HepG2 (cell line): Measurements from ENCODE around the gene PPP1R18. TPM values are rescaled to one million over a fixed set of nuclear protein-coding genes. Genes with fewer than 3 reads are reported as not detected.

ENCODE experiments used
- ARHGAP35 ChIP-seq: sonication (generic); formaldehyde crosslinking; IDR thresholded peaks from 2 replicates; pipeline ENCODE4 v1.9.0; 2022; ENCODE audit warnings: mild to moderate bottlenecking, inconsistent platforms, moderate library complexity, missing genetic modification reagents, borderline replicate concordance
- BRD4 ChIP-seq: sonication (generic); formaldehyde crosslinking; IDR thresholded peaks from 2 replicates; pipeline ENCODE4 v1.4.0; 2020; ENCODE audit warnings: missing genetic modification reagents
- DR1 ChIP-seq: sonication (generic); formaldehyde crosslinking; IDR thresholded peaks from 2 replicates; pipeline ENCODE4 v1.8.0; 2021; ENCODE audit warnings: mild to moderate bottlenecking, missing genetic modification reagents, inconsistent platforms
- FOXA3 ChIP-seq: IDR thresholded peaks from 2 replicates; pipeline ENCODE4 v1.6.1; 2016; ENCODE audit warnings: missing genetic modification reagents, missing compliant biosample characterization
- HMGA1 ChIP-seq: sonication (generic); formaldehyde crosslinking; conservative IDR thresholded peaks from 2 replicates; pipeline ENCODE4 v1.4.0; 2020; ENCODE audit warnings: missing genetic modification reagents
- NFE2 ChIP-seq: sonication (generic); formaldehyde crosslinking; IDR thresholded peaks from 2 replicates; pipeline ENCODE4 v1.4.0; 2020; ENCODE audit warnings: missing genetic modification reagents
- ZNF550 ChIP-seq: sonication (generic); formaldehyde crosslinking; IDR thresholded peaks from 2 replicates; pipeline ENCODE4 v1.4.0; 2020; ENCODE audit warnings: mild to moderate bottlenecking, missing genetic modification reagents, borderline replicate concordance
- ZNF644 ChIP-seq: IDR thresholded peaks from 2 replicates; pipeline ENCODE4 v1.6.1; 2016; ENCODE audit warnings: low read depth
- polyA plus RNA-seq, 8 experiments: library from polyadenylated mRNA; depleted of rRNA in 3 of 8; stranded (reverse) in 7 of 8; unstranded in 1 of 8; fragments of >200 nt; fragmentation: Illumina TruSeq in 4 of 8; extraction: Trizol in 4 of 8; gene quantifications; 2 replicates each; pipeline versions ENCODE4 v1.2.1 to v1.2.3, GENCODE V29; 2011 to 2016; ENCODE audit warnings: low read depth in 4 of 8, missing spikeins in 1 of 8, mixed read lengths in 1 of 8; ENCODE audit not compliant: insufficient read depth in 1 of 8
- total RNA-seq, 5 experiments: library from RNA; depleted of rRNA; stranded (reverse); fragments of >200 nt; fragmentation: Illumina TruSeq; extraction: Trizol; gene quantifications; 2 replicates each; pipeline ENCODE4 v1.2.3, GENCODE V29; 2016; ENCODE audit warnings: low read depth in 1 of 5
- TF ChIP-seq, protein P1 (sequence below), 2 experiments: fragments of 450-650 bp in 1 of 2; sonication (generic) in 1 of 2; formaldehyde crosslinking in 1 of 2; IDR thresholded peaks; 2 replicates each; pipeline versions ENCODE4 v1.6.1 to v1.8.0; 2016 to 2022; ENCODE audit warnings: antibody characterized with exemption in 1 of 2, mild to moderate bottlenecking in 1 of 2, missing genetic modification reagents in 1 of 2
- TF ChIP-seq, protein P2 (sequence below): sonication (generic); formaldehyde crosslinking; IDR thresholded peaks from 2 replicates; pipeline ENCODE4 v1.8.0; 2022; ENCODE audit warnings: mild to moderate bottlenecking, missing genetic modification reagents; ENCODE audit not compliant: insufficient replicate concordance
- TF ChIP-seq, protein P3 (sequence below): IDR thresholded peaks from 2 replicates; pipeline ENCODE4 v1.6.1; 2016; ENCODE audit warnings: mild to moderate bottlenecking
- TF ChIP-seq, protein P4 (sequence below): sonication (generic); formaldehyde crosslinking; conservative IDR thresholded peaks from 2 replicates; pipeline ENCODE4 v1.8.1; 2023; ENCODE audit warnings: missing genetic modification reagents

PPP1R18 gene
- total and polyA plus RNA-seq, 2 of the 13 experiments (the other 11 are each of a cell fraction or from before 2014, with no cell fraction given), result 4.9 to 9.2 TPM

DNA sequence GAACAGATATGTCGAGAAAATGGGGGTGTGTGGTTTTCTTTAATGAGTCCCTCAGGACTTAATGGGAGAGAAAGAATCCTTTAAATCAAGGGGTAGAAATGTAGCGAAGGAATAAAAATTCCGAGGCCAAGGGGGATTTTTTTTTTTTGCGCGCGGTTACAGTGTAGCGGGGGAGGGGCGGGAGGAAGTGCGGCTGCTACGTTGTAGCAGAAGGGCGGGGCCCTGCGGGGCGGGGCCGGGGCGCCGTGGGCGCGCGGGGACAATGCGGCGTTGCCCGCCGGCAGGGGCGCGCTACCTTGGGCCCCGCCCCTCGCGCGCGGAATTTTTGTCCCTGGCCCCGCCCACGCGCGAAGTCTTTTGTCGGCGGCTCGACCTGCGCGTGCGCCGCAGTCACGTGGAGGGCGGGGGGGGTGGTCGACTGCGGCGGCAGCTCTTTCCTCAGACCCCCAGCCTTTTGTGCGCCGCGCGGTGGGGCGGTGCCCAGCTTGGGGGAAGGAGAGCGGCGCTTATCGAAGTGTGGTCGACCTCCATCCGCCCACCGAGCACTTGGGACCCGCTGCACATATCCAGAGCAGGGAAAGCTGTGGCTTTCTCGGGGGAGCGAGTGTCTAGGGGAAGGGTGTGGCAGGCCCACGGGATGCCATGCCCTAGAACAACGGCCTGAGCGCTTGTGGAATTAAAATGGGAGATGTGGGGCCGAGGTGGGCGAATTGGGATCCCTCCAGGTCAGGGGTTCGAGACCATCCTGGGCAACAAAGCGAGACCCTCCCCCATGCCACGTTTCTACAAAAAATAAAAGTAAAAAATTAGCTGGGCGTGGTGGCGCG, 35.0 kb upstream of the PPP1R18 start (continued):
- TF ChIP-seq, protein P1, sequence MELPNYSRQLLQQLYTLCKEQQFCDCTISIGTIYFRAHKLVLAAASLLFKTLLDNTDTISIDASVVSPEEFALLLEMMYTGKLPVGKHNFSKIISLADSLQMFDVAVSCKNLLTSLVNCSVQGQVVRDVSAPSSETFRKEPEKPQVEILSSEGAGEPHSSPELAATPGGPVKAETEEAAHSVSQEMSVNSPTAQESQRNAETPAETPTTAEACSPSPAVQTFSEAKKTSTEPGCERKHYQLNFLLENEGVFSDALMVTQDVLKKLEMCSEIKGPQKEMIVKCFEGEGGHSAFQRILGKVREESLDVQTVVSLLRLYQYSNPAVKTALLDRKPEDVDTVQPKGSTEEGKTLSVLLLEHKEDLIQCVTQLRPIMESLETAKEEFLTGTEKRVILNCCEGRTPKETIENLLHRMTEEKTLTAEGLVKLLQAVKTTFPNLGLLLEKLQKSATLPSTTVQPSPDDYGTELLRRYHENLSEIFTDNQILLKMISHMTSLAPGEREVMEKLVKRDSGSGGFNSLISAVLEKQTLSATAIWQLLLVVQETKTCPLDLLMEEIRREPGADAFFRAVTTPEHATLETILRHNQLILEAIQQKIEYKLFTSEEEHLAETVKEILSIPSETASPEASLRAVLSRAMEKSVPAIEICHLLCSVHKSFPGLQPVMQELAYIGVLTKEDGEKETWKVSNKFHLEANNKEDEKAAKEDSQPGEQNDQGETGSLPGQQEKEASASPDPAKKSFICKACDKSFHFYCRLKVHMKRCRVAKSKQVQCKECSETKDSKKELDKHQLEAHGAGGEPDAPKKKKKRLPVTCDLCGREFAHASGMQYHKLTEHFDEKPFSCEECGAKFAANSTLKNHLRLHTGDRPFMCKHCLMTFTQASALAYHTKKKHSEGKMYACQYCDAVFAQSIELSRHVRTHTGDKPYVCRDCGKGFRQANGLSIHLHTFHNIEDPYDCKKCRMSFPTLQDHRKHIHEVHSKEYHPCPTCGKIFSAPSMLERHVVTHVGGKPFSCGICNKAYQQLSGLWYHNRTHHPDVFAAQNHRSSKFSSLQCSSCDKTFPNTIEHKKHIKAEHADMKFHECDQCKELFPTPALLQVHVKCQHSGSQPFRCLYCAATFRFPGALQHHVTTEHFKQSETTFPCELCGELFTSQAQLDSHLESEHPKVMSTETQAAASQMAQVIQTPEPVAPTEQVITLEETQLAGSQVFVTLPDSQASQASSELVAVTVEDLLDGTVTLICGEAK (IDR thresholded peaks at IDR 0.05), result no peak
- TF ChIP-seq, protein P1 (CRISPR knock-in tag; IDR thresholded peaks at IDR 0.05), result peak; percentile 50; the same call in 1 of the 2 replicates
- TF ChIP-seq HMGA1 (no peak), NFE2 (CRISPR knock-in tag) (no peak), ZNF644 (CRISPR knock-in tag) (no peak), FOXA3 (CRISPR knock-in tag) (peak; percentile 8), ARHGAP35 (CRISPR knock-in tag) (0 out of 2 replicates have a peak, but pooled peaks have one; percentile 27), ZNF550 (CRISPR knock-in tag) (no peak), DR1 (CRISPR knock-in tag) (peak; percentile 44; the same call in 1 of the 2 replicates), BRD4 (no peak; the same call in 1 of the 2 replicates)
- TF ChIP-seq, protein P2, sequence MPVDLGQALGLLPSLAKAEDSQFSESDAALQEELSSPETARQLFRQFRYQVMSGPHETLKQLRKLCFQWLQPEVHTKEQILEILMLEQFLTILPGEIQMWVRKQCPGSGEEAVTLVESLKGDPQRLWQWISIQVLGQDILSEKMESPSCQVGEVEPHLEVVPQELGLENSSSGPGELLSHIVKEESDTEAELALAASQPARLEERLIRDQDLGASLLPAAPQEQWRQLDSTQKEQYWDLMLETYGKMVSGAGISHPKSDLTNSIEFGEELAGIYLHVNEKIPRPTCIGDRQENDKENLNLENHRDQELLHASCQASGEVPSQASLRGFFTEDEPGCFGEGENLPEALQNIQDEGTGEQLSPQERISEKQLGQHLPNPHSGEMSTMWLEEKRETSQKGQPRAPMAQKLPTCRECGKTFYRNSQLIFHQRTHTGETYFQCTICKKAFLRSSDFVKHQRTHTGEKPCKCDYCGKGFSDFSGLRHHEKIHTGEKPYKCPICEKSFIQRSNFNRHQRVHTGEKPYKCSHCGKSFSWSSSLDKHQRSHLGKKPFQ (CRISPR knock-in tag), result no peak
- TF ChIP-seq, protein P3, sequence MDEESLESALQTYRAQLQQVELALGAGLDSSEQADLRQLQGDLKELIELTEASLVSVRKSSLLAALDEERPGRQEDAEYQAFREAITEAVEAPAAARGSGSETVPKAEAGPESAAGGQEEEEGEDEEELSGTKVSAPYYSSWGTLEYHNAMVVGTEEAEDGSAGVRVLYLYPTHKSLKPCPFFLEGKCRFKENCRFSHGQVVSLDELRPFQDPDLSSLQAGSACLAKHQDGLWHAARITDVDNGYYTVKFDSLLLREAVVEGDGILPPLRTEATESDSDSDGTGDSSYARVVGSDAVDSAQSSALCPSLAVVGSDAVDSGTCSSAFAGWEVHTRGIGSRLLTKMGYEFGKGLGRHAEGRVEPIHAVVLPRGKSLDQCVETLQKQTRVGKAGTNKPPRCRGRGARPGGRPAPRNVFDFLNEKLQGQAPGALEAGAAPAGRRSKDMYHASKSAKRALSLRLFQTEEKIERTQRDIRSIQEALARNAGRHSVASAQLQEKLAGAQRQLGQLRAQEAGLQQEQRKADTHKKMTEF (CRISPR knock-in tag), result peak; percentile 61; the same call in 1 of the 2 replicates
- TF ChIP-seq, protein P4, sequence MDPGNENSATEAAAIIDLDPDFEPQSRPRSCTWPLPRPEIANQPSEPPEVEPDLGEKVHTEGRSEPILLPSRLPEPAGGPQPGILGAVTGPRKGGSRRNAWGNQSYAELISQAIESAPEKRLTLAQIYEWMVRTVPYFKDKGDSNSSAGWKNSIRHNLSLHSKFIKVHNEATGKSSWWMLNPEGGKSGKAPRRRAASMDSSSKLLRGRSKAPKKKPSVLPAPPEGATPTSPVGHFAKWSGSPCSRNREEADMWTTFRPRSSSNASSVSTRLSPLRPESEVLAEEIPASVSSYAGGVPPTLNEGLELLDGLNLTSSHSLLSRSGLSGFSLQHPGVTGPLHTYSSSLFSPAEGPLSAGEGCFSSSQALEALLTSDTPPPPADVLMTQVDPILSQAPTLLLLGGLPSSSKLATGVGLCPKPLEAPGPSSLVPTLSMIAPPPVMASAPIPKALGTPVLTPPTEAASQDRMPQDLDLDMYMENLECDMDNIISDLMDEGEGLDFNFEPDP, result 0 out of 2 replicates have a peak, but pooled peaks have one; percentile 57
